Body of pancreas (tissue), 4 donors: ENCODE results near the gene PRKAR1A. TPM values are rescaled to one million over a fixed set of nuclear protein-coding genes. Genes with fewer than 3 reads are reported as not detected.
A peak's percentile ranks its signal among the peaks of the same experiment; 100 is the strongest.

Experiments
- ATAC-seq: fragments of 150-250 bp; one replicate; pipeline ENCODE4 v1.9.1; 2016
- DNase-seq, 4 donors: peaks; one replicate each; pipeline ENCODE4 v3.0.0-alpha.2; 2019
- H3K27ac ChIP-seq, 4 donors: fragments of 200-600 bp; sonication (generic); 1 replicate in 3 of 4; 2 replicates in 1 of 4; pipeline versions ENCODE4 v1.5.1 to v1.6.1; 2016 to 2019; ENCODE audit warnings: mild to moderate bottlenecking in 1 of 4, mixed read lengths in 1 of 4, moderate library complexity in 1 of 4
- H3K27me3 ChIP-seq, 2 donors: fragments of 200-600 bp; sonication (generic); one replicate each; pipeline ENCODE4 v1.6.0; 2016; ENCODE audit warnings: mild to moderate bottlenecking in 1 of 2
- H3K36me3 ChIP-seq, 2 donors: fragments of 200-600 bp; sonication (generic); replicated peaks in 1 of 2; 2 replicates each; pipeline ENCODE4 v1.5.1; 2016; ENCODE audit warnings: low read depth in 2 of 2; ENCODE audit not compliant: insufficient read depth in 1 of 2
- H3K4me1 ChIP-seq: fragments of 200-600 bp; sonication (generic); one replicate; pipeline ENCODE4 v1.6.0; 2016
- H3K4me3 ChIP-seq, 2 donors: fragments of 200-600 bp; sonication (generic); 1 replicate in 1 of 2; 2 replicates in 1 of 2; pipeline ENCODE4 v1.5.1; 2016 to 2019
- H3K9me3 ChIP-seq, 3 donors: fragments of 200-600 bp; sonication (generic); 1 replicate in 2 of 3; 2 replicates in 1 of 3; pipeline ENCODE4 v1.5.1; 2016
- CTCF ChIP-seq, 7 experiments: fragments of 450-650 bp in 4 of 7; fragments of 200-600 bp in 3 of 7; sonication (generic) in 3 of 7; IDR thresholded peaks; one replicate each; pipeline ENCODE4 v1.5.1; 2016 to 2019; ENCODE audit warnings: antibody characterized with exemption in 7 of 7
- POLR2A ChIP-seq, 3 donors: fragments of 450-650 bp; IDR thresholded peaks; one replicate each; pipeline ENCODE4 v1.6.1; 2016; ENCODE audit warnings: antibody characterized with exemption in 3 of 3, mild to moderate bottlenecking in 2 of 3
- WGBS, 2 donors: methylation state at CpG; one replicate each; pipeline ENCODE4 v1.1.5; 2017; 5-methylcytosine and 5-hydroxymethylcytosine counted together
- intact Hi-C: fragments of 100-400 bp; cut with DNase I; formaldehyde crosslinking; loops from one replicate; pipeline ENCODE4 v1.15.1; 2023
- total RNA-seq, 2 donors: library from RNA; depleted of rRNA; stranded (reverse); fragments of >200 nt; gene quantifications; one replicate each; pipeline ENCODE4 v1.1.0, GENCODE V29; 2016

Gene PRKAR1A
- total RNA-seq, 2 donors from 2014 or later, result 71.2 to 80.7 TPM

GRCh38 chr17:68587026-68587425 lies 74.8 kb downstream of the PRKAR1A start:
- H3K27ac ChIP-seq, result no peak overlapping the region
- ATAC-seq, result no peak
- no peaks in the 10 kb centered on the region for H3K9me3 ChIP-seq
- TF ChIP-seq POLR2A (IDR thresholded peaks at IDR 0.05), result no peak
- no peak for DNase-seq
- WGBS, 2 donors, result 86 to 93% methylated on average over 5 of the region's 5 CpGs
- no peak overlapping the region for H3K4me3 ChIP-seq
- intact Hi-C loops, result no loop called here
- peaks cover 5% of the 10 kb centered on the region for H3K4me1 ChIP-seq
- no peaks in the 10 kb centered on the region for H3K27me3 ChIP-seq
- H3K36me3 ChIP-seq, result no peaks in the 10 kb centered on the region

GRCh38 chr17:68587847-68588246 lies 75.6 kb downstream of the PRKAR1A start:
- H3K9me3 ChIP-seq, result no peaks in the 10 kb centered on the region
- peaks cover 5% of the 10 kb centered on the region for H3K4me1 ChIP-seq
- TF ChIP-seq CTCF (IDR thresholded peaks at IDR 0.05) (no peak), POLR2A (IDR thresholded peaks at IDR 0.05) (no peak)
- H3K27me3 ChIP-seq, result no peaks in the 10 kb centered on the region
- no peak for DNase-seq
- no peak overlapping the region for H3K4me3 ChIP-seq
- no peak for ATAC-seq
- no peaks in the 10 kb centered on the region for H3K36me3 ChIP-seq
- intact Hi-C loops, result no loop called here
- 88 to 89% methylated on average over 2 of the region's 2 CpGs for WGBS, 2 donors
- H3K27ac ChIP-seq, result no peak overlapping the region

- H3K27me3 ChIP-seq, result no peaks in the 10 kb centered on the region
- H3K27ac ChIP-seq, result no peak overlapping the region
- H3K4me1 ChIP-seq, result peaks cover 5% of the 10 kb centered on the region
- ATAC-seq (no peak), DNase-seq (no peak)
- no peaks in the 10 kb centered on the region for H3K9me3 ChIP-seq
- intact Hi-C loops, result no loop called here
- H3K4me3 ChIP-seq, result no peak overlapping the region
- no peaks in the 10 kb centered on the region for H3K36me3 ChIP-seq
- 59 to 69% methylated on average over 1 of the region's 1 CpG for WGBS, 2 donors
- TF ChIP-seq POLR2A (IDR thresholded peaks at IDR 0.05), result no peak
- TF ChIP-seq CTCF (IDR thresholded peaks at IDR 0.05), result no peak
Measured at GRCh38 chr17:68588362-68588761, 76.1 kb downstream of the PRKAR1A start.

GRCh38 chr17:68589086-68589485 lies 76.9 kb downstream of the PRKAR1A start:
- H3K4me3 ChIP-seq, result no peak overlapping the region
- WGBS, 2 donors, result 82 to 85% methylated on average over 3 of the region's 3 CpGs
- DNase-seq (no peak), ATAC-seq (no peak)
- no peaks in the 10 kb centered on the region for H3K9me3 ChIP-seq
- H3K36me3 ChIP-seq, result no peaks in the 10 kb centered on the region
- peaks cover 5% of the 10 kb centered on the region for H3K4me1 ChIP-seq
- intact Hi-C loops, result no loop called here
- no peak overlapping the region for H3K27ac ChIP-seq
- no peaks in the 10 kb centered on the region for H3K27me3 ChIP-seq
- TF ChIP-seq POLR2A (IDR thresholded peaks at IDR 0.05) (no peak), CTCF (IDR thresholded peaks at IDR 0.05) (no peak)

GRCh38 chr17:68591583-68591982 lies 79.4 kb downstream of the PRKAR1A start:
- no peaks in the 10 kb centered on the region for H3K36me3 ChIP-seq
- ATAC-seq (no peak), DNase-seq (peak in 3 of 4 donors; percentile 35 to 68 (median 49))
- no peaks in the 10 kb centered on the region for H3K9me3 ChIP-seq
- H3K27me3 ChIP-seq, result no peaks in the 10 kb centered on the region
- no peak for TF ChIP-seq CTCF (IDR thresholded peaks at IDR 0.05)
- no peaks in the 10 kb centered on the region for H3K4me1 ChIP-seq
- H3K4me3 ChIP-seq, result no peak overlapping the region
- intact Hi-C loops, result no loop called here
- H3K27ac ChIP-seq, result no peak overlapping the region
- 74 to 78% methylated on average over 12 of the region's 12 CpGs for WGBS, 2 donors
